Mucosa of descending colon (tissue), 3 donors: ENCODE measurements around the gene UST. TPM values are rescaled to one million over a fixed set of nuclear protein-coding genes. Genes with fewer than 3 reads are reported as not detected.
"Not testable (repeated sequence)": the region's sequence is repeated elsewhere in the genome, so short reads cannot be mapped to it uniquely, and the experiment has no call there.

Experiments used
- ATAC-seq: fragments of 200-7000 bp; cut with Tn5 transposase; one replicate; pipeline ENCODE4 v1.9.1; 2020; ENCODE audit warnings: mild to moderate bottlenecking, moderate library complexity
- DNase-seq, 3 donors: peaks; one replicate each; pipeline ENCODE4 v3.0.0-alpha.2; 2020
- H3K36me3 ChIP-seq: fragments of 200-600 bp; one replicate; pipeline ENCODE4 v1.8.0; 2021; ENCODE audit warnings: low read depth, mild to moderate bottlenecking
- H3K4me1 ChIP-seq: fragments of 200-600 bp; one replicate; pipeline ENCODE4 v1.8.0; 2021; ENCODE audit warnings: low read depth, mild to moderate bottlenecking
- H3K4me3 ChIP-seq: fragments of 200-600 bp; one replicate; pipeline ENCODE4 v1.8.0; 2021; ENCODE audit warnings: mild to moderate bottlenecking
- H3K9me3 ChIP-seq: fragments of 200-600 bp; one replicate; pipeline ENCODE4 v1.8.0; 2021; ENCODE audit warnings: mild to moderate bottlenecking
- intact Hi-C, 2 donors: fragments of 100-400 bp; cut with DNase I in 1 of 2; cut with micrococcal nuclease in 1 of 2; formaldehyde crosslinking; loops; one replicate each; pipeline versions ENCODE4 v1.11.0 to v1.11.1; 2022; cut with DNase I, micrococcal nuclease
- total RNA-seq, 3 donors: library from RNA; stranded (reverse); fragmentation: NEBNext Ultra II Directional in 2 of 3; extraction: Animal tissue kit (Norgen Biotek cat#: 25700) in 2 of 3; gene quantifications; one replicate each; pipeline versions ENCODE4 v1.2.1 to v1.2.4, GENCODE V29; 2021 to 2023
- TF ChIP-seq, protein P1 (sequence below): fragments of 200-600 bp; IDR thresholded peaks from one replicate; pipeline ENCODE4 v1.8.0; 2022; ENCODE audit warnings: antibody characterized with exemption, mild to moderate bottlenecking
- donor health status: DM: no; HTN: no; CAD: no; lungs with moderate emphysema.
- donor health status: DM: no; HTN: no; CAD: no.
- donor health status: DM: no; HTN: yes; CAD: no.

Gene UST
- total RNA-seq, 3 donors from 2014 or later: 1.1 to 16.2 (median 2.1) TPM

DNA sequence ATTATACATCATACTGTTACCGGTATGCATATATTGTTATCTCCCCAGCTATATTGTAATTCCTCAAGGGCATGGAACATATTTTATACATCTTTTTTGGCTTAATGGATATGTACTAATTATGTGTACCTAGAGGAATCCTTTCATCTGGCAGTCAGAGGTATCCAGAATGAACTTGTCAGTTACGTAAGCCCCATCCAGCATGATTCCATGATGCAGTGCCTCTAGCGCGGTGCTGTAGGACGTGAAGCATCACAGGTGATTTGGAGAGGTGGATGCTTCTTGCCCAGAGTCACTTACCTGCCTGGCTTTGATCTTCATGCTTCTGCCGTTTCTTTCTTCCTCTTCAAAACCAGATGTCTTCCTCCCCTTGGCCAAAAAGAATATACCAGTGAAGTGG, 159.1 kb downstream of the UST start:
- Histone ChIP-seq H3K4me1 (no peaks in the 10 kb centered on the region), H3K9me3 (no peaks in the 10 kb centered on the region), H3K36me3 (no peaks in the 10 kb centered on the region), H3K4me3 (no peak overlapping the region)
- DNase-seq: no peak
- TF ChIP-seq, protein P1, sequence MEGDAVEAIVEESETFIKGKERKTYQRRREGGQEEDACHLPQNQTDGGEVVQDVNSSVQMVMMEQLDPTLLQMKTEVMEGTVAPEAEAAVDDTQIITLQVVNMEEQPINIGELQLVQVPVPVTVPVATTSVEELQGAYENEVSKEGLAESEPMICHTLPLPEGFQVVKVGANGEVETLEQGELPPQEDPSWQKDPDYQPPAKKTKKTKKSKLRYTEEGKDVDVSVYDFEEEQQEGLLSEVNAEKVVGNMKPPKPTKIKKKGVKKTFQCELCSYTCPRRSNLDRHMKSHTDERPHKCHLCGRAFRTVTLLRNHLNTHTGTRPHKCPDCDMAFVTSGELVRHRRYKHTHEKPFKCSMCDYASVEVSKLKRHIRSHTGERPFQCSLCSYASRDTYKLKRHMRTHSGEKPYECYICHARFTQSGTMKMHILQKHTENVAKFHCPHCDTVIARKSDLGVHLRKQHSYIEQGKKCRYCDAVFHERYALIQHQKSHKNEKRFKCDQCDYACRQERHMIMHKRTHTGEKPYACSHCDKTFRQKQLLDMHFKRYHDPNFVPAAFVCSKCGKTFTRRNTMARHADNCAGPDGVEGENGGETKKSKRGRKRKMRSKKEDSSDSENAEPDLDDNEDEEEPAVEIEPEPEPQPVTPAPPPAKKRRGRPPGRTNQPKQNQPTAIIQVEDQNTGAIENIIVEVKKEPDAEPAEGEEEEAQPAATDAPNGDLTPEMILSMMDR: no peak
- ATAC-seq: no peak
- intact Hi-C loops: no loop called here

DNA sequence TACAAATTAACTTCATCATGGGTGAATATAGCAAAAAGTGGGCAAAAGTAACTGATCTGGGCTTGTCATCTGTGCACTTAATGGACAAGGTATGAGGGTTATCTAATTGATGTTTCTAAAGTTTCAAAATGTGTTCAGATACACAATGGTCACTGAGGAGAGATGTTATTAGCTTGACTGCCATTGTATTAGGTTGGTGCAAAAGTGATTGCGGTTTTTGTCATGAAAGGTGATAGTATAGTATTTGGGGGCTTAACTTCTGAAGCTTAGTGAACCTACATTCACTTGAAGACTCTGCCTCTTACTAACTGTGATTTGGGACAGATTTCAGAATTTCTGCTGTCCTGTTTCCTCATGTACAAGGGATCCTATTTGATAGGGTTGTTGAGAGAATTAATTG, 159.6 kb downstream of the UST start:
- DNase-seq: no peak
- Histone ChIP-seq H3K9me3 (no peaks in the 10 kb centered on the region), H3K4me3 (no peak overlapping the region), H3K4me1 (no peaks in the 10 kb centered on the region), H3K36me3 (no peaks in the 10 kb centered on the region)
- no peak for ATAC-seq
- TF ChIP-seq, protein P1: no peak
- intact Hi-C loops: no loop called here

DNA sequence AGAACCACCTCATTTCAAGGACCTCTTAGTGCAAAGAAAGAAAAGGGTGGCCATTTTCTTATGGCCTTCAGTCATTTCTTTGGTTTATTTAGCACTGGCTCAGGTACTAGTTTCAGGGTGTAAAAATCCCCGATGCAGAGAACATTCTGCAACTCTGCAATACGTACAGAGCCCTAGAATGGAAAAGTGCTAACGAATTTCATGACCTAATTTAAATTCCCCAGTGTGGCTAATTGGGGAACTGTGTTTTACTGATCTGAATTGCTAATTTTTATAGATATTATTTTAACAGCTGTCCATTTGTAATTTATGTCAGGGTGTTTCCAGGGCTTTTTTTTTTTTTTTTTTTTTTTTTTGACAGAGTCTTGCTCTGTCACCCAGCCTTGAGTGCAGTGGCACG, 160.7 kb downstream of the UST start:
- Histone ChIP-seq H3K36me3 (no peaks in the 10 kb centered on the region), H3K4me1 (no peaks in the 10 kb centered on the region), H3K4me3 (no peak overlapping the region), H3K9me3 (no peaks in the 10 kb centered on the region)
- intact Hi-C loops: no loop called here
- TF ChIP-seq, protein P1: no peak
- DNase-seq (no peak), ATAC-seq (no peak)

DNA sequence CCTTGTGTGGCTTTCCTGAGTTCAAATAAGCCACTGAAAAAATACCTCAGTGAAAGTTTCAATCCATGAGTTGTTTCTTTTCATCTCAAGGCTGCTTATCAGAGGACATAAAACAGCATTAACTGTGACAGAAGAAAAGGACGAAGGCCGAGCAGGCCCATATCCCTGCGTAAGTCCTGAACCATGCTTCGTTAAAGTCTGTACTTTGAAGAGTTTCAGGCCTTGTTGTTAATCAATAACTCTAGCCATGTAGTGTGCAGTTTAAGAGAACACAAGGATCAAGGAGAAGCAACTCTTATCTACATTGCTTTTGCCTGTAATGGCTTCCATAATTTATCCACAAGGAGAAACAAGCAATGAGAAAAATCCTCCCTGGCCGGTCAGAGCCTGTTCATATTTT, 165.4 kb downstream of the UST start:
- TF ChIP-seq, protein P1: no peak
- no peaks in the 10 kb centered on the region for H3K9me3 ChIP-seq
- H3K36me3 ChIP-seq: no peaks in the 10 kb centered on the region
- no peaks in the 10 kb centered on the region for H3K4me1 ChIP-seq
- H3K4me3 ChIP-seq: no peak overlapping the region
- no peak for DNase-seq
- no peak for ATAC-seq
- intact Hi-C loops: no loop called here

DNA sequence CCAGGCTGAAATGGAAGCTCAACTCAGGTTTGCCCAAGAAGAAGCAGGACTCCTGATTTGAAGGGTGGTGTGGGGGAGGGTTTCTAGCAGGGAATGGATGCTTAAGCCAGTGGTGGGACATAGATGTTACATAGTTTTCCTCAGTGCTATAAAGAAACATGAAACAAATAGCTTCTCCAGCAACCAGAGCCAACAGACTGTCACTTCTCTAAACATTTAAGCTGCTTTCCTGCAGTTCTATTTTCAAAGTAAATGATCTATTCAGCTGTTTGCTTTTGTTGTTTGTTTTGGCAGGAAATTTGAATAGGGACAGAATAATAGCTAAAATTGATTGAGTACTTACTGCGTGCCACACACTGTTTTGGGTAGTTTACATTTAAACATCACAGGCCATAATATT, 169.0 kb downstream of the UST start:
- intact Hi-C loops: no loop called here
- Histone ChIP-seq H3K4me3 (no peak overlapping the region), H3K9me3 (no peaks in the 10 kb centered on the region), H3K36me3 (no peaks in the 10 kb centered on the region), H3K4me1 (no peaks in the 10 kb centered on the region)
- TF ChIP-seq, protein P1: no peak
- ATAC-seq (no peak), DNase-seq (no peak)

DNA sequence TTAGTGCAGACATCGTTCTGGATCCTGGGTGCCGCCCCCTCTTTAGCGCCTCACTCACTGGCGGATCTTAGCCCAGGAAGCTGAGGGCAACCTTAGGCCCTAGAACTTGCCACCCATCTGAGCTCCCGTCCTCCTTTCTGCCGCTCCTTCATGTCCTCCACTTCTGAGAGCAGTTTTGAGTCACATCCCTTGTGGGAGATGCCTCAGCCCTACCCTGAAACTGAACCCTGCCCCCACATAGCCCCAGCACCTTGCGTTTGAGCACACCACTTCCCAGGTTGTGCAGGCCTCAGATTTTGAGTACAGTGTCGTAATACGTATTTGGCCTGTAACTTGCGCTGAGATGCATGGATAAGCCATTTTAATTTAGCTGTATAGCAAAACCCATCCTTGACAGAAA, 169.7 kb downstream of the UST start:
- H3K4me3 ChIP-seq, intact Hi-C loops, H3K36me3 ChIP-seq, H3K4me1 ChIP-seq, DNase-seq, ATAC-seq, H3K9me3 ChIP-seq: not testable (repeated sequence)
